GM18907 (cell line): ENCODE results near the gene TIGD1.
"Not testable (repeated sequence)": the region's sequence is repeated elsewhere in the genome, so short reads cannot be mapped to it uniquely, and the experiment has no call there.

ENCODE experiments used
- ATAC-seq: cut with Tn5 transposase; IDR thresholded peaks from one replicate; pipeline ENCODE4 v1.9.1; 2021; ENCODE audit warnings: mild to moderate bottlenecking, moderate library complexity; ENCODE audit not compliant: unreplicated experiment

The TIGD1 gene

GRCh38 chr2:232540441-232541041, 9.8 kb downstream of the TIGD1 start:
- no peak for ATAC-seq

- no peak for ATAC-seq
Observed at GRCh38 chr2:232539298-232540231, 10.8 kb downstream of the TIGD1 start, which contains the start of gene CHRNG. TSS of gene CHRNG (plus strand) at chr2:232539692. CDS start at chr2:232539748, 56 bp downstream.

- no peak for ATAC-seq
Observed at GRCh38 chr2:232538671-232539070, 11.7 kb downstream of the TIGD1 start.

- no peak for ATAC-seq
Observed at GRCh38 chr2:232537499-232537898, 12.9 kb downstream of the TIGD1 start.

GRCh38 chr2:232537079-232537478, 13.3 kb downstream of the TIGD1 start:
- ATAC-seq = no peak

- ATAC-seq = no peak
Observed at GRCh38 chr2:232535761-232536530, 14.4 kb downstream of the TIGD1 start.

GRCh38 chr2:232534940-232535651, 15.3 kb downstream of the TIGD1 start:
- no peak for ATAC-seq

- ATAC-seq = no peak
Observed at GRCh38 chr2:232533944-232534710, 16.2 kb downstream of the TIGD1 start.

DNA sequence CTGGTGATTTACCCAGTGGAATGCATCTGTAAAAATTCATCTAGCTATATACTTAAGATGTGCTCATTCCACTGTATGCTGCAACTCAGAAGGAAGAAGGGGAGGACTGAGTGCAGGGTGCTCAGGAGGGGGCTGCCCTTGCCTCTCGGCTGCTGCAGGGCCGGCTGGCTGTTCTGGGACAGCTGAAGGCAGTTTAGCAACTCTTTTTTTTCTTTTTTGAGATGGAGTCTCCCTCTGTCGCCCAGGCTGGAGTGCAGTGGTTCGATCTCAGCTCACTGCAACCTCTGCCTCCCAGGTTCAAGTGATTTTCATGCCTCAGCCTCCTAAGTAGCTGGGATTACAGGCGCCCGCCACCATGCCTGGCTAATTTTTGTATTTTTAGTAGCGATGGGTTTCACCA, 17.5 kb downstream of the TIGD1 start:
- not testable (repeated sequence) for ATAC-seq

DNA sequence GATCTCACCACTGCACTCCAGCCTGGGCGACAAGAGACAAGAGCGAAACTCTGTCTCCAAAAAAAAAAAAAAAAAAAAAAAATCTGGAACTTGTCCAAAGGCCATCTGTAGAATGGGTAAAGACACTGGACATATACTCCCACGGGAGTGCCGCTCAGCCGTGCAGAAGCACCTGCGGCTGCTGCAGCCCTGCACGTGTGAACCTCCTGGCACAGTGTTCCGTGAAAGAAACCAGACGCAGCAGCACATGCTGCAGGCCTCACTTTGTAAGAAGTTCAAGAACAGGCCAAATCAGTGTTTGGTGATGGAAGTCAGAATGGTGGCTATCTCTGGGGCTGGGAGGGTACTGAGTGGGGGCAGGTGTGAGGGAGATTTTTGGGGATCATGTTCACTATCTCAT, 17.9 kb downstream of the TIGD1 start:
- ATAC-seq = no peak

- no peak for ATAC-seq
Observed at GRCh38 chr2:232530626-232531260, 19.6 kb downstream of the TIGD1 start.

GRCh38 chr2:232529806-232530547, 20.4 kb downstream of the TIGD1 start:
- no peak for ATAC-seq

GRCh38 chr2:232528746-232529460, 21.5 kb downstream of the TIGD1 start:
- ATAC-seq = no peak

GRCh38 chr2:232527905-232528470, 22.4 kb downstream of the TIGD1 start:
- ATAC-seq = no peak

DNA sequence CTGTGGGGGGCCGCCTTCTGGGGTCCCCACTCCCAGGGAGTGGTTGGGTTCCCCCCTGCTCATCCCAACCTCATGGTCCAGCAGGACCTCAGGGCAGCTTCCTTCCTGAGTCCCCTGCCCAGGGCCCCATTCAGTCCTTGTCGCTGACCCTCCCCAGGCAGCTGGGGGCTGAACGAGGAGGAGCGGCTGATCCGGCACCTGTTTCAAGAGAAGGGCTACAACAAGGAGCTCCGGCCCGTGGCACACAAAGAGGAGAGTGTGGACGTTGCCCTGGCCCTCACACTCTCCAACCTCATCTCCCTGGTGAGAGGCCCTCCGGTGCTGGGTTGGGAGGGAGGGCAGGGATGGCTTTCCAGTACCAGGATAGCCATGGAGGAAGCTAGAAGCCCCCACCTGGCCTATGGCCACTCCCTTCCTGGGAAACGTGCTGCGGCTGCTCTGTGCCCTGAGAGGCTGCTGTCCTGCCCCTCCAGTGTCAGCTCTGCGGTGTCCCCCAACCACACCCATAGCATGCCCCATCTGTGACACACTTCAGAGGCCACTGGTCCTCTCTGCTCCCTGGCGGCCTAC, 23.9 kb downstream of the TIGD1 start:
- no peak for ATAC-seq

DNA sequence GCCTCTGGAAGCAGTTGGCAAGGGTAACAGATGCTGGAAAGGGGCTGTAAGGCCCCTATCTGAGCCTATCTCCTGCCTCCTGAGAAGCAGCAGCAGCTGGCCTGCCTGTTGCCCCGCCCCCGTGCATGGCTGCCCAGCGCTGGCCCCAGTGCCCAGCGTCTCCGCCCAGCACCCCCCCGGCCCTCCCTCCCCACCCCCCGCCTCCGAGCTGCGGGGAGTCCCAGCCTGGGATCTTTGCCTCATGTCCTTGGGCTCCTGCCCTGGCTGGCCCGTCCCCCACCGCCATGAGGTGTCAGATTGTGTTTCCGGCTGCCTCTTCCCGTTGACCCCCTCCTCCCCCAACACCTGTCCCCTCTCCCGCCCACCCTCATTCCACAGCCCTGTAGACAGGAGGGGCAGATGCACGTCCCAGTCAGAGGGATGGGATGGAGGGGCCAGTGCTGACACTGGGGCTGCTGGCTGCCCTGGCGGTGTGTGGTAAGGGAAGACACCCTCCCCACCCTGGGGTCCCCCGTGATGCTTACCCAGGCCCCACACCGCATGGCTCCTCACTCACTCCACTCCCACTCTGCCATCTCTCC, 24.5 kb downstream of the TIGD1 start, which contains the start of gene CHRND:
Gene CHRND, plus strand, starts transcription at position 370 of the 581 bp plus-strand sequence. Its CDS starts 56 bp downstream, at position 426.
- no peak for ATAC-seq

GRCh38 chr2:232525199-232525598, 25.2 kb downstream of the TIGD1 start:
- no peak for ATAC-seq
